NB4 (cell line): Measurements from ENCODE around the gene GPR21.

ENCODE experiments used
- POLR2A ChIP-seq: IDR thresholded peaks from 2 replicates; pipeline ENCODE4 v1.6.1; 2011; ENCODE audit warnings: mild to moderate bottlenecking; ENCODE audit not compliant: insufficient read length; ENCODE audit errors: extremely low read depth
- TF ChIP-seq, protein P1 (sequence below): IDR thresholded peaks from one replicate; pipeline ENCODE4 v1.5.1; 2012; ENCODE audit warnings: low read depth, low read length
- TF ChIP-seq, protein P2 (sequence below): IDR thresholded peaks from 2 replicates; pipeline ENCODE4 v1.6.1; 2011; ENCODE audit warnings: low read depth, low read length

DNA sequence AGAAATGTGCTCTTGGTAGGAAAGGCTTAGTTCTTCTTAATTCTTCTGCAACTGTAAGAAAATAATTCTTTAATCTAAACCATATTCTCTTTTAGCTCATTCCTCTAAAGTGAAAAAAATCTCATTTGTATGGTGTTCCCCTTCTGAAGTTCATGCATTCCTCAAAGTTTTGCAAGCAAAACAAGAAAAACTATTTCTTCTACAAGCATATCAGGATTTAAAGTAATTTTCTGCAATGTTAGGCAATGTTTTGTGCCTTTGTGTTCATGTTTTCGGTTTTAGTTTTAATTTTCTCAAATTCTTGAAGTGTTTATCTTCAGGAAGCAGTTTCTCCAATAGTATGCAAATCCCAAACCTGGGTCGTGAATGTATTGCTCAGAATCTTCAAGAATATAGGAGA is 12.7 kb upstream of the GPR21 start:
- TF ChIP-seq, protein P1, sequence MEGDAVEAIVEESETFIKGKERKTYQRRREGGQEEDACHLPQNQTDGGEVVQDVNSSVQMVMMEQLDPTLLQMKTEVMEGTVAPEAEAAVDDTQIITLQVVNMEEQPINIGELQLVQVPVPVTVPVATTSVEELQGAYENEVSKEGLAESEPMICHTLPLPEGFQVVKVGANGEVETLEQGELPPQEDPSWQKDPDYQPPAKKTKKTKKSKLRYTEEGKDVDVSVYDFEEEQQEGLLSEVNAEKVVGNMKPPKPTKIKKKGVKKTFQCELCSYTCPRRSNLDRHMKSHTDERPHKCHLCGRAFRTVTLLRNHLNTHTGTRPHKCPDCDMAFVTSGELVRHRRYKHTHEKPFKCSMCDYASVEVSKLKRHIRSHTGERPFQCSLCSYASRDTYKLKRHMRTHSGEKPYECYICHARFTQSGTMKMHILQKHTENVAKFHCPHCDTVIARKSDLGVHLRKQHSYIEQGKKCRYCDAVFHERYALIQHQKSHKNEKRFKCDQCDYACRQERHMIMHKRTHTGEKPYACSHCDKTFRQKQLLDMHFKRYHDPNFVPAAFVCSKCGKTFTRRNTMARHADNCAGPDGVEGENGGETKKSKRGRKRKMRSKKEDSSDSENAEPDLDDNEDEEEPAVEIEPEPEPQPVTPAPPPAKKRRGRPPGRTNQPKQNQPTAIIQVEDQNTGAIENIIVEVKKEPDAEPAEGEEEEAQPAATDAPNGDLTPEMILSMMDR: no peak
- TF ChIP-seq POLR2A: no peak
- TF ChIP-seq, protein P2, sequence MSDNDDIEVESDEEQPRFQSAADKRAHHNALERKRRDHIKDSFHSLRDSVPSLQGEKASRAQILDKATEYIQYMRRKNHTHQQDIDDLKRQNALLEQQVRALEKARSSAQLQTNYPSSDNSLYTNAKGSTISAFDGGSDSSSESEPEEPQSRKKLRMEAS: no peak
